PFSK-1 (cell line): ENCODE results near the gene APOBEC3G.

Source experiments
- FOXP2 ChIP-seq: optimal IDR thresholded peaks from 2 replicates; pipeline ENCODE3; 2011; ENCODE audit warnings: borderline replicate concordance, control low read depth, inconsistent platforms; ENCODE audit not compliant: insufficient read depth; ENCODE audit errors: extremely low read length, extremely low read depth
- POLR2AphosphoS5 ChIP-seq: IDR thresholded peaks from 2 replicates; pipeline ENCODE4 v1.6.1; 2012; ENCODE audit warnings: low read depth, mild to moderate bottlenecking, control low read depth, low read length, moderate library complexity
- SIN3A ChIP-seq: IDR thresholded peaks from 2 replicates; pipeline ENCODE4 v1.6.1; 2012; ENCODE audit warnings: mild to moderate bottlenecking, low read length, moderate library complexity, borderline replicate concordance; ENCODE audit not compliant: insufficient read depth
- TAF1 ChIP-seq: IDR thresholded peaks from 2 replicates; pipeline ENCODE4 v1.6.1; 2012; ENCODE audit warnings: low read length, control low read depth, borderline replicate concordance; ENCODE audit not compliant: insufficient read depth
- TF ChIP-seq, protein P1 (sequence below), 2 experiments: IDR thresholded peaks; 2 replicates each; pipeline versions ENCODE4 v1.6.1 to v1.8.0; 2011 to 2012; ENCODE audit warnings: low read depth in 2 of 2, low read length in 2 of 2, control low read depth in 1 of 2, inconsistent platforms in 1 of 2, mild to moderate bottlenecking in 1 of 2, moderate library complexity in 1 of 2; ENCODE audit not compliant: insufficient read depth in 1 of 2

Gene APOBEC3G

DNA sequence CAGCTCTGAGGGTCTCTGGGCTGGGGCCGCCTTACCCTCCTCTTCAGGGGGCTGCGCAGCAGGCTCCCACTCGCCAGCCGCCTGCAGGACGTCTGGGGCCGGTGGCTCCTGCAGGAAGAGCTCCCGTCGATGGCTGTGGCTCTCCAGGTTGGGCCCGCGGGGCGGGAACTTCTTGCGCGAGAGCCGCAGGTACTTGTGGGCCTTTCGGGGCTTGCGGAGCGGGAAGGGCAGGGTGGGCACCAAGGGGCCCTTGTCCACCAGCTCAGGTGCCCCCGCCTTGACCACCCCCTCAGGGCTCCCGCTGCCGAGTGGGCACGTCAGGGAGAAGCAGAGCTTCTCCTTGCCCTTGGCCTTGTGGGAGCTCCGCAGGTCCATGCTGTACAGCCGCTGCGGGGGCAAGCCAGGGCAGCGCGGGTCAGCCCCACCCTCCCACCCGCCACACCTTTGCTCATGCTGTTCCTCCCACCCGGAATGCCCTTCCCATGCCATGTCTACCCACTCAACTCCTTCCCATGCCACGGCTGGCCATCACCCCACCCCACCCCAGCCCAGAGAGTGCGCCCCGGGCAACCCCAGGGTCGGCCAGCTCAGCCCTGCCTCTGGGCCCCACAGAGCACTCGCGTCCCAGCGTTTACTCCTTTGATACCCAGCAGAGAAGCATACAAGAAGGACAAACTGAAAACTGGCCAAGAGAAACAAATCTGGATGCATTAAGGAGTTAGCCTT lies 57.5 kb downstream of the APOBEC3G start:
- no peak for TF ChIP-seq TAF1
- TF ChIP-seq, protein P1, sequence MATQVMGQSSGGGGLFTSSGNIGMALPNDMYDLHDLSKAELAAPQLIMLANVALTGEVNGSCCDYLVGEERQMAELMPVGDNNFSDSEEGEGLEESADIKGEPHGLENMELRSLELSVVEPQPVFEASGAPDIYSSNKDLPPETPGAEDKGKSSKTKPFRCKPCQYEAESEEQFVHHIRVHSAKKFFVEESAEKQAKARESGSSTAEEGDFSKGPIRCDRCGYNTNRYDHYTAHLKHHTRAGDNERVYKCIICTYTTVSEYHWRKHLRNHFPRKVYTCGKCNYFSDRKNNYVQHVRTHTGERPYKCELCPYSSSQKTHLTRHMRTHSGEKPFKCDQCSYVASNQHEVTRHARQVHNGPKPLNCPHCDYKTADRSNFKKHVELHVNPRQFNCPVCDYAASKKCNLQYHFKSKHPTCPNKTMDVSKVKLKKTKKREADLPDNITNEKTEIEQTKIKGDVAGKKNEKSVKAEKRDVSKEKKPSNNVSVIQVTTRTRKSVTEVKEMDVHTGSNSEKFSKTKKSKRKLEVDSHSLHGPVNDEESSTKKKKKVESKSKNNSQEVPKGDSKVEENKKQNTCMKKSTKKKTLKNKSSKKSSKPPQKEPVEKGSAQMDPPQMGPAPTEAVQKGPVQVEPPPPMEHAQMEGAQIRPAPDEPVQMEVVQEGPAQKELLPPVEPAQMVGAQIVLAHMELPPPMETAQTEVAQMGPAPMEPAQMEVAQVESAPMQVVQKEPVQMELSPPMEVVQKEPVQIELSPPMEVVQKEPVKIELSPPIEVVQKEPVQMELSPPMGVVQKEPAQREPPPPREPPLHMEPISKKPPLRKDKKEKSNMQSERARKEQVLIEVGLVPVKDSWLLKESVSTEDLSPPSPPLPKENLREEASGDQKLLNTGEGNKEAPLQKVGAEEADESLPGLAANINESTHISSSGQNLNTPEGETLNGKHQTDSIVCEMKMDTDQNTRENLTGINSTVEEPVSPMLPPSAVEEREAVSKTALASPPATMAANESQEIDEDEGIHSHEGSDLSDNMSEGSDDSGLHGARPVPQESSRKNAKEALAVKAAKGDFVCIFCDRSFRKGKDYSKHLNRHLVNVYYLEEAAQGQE (IDR thresholded peaks at IDR 0.05; ENCODE audit: insufficient read depth in 1 of 2, low read depth in 2 of 2, low read length in 2 of 2): no peak
- TF ChIP-seq POLR2AphosphoS5: no peak
- no peak for TF ChIP-seq SIN3A

DNA sequence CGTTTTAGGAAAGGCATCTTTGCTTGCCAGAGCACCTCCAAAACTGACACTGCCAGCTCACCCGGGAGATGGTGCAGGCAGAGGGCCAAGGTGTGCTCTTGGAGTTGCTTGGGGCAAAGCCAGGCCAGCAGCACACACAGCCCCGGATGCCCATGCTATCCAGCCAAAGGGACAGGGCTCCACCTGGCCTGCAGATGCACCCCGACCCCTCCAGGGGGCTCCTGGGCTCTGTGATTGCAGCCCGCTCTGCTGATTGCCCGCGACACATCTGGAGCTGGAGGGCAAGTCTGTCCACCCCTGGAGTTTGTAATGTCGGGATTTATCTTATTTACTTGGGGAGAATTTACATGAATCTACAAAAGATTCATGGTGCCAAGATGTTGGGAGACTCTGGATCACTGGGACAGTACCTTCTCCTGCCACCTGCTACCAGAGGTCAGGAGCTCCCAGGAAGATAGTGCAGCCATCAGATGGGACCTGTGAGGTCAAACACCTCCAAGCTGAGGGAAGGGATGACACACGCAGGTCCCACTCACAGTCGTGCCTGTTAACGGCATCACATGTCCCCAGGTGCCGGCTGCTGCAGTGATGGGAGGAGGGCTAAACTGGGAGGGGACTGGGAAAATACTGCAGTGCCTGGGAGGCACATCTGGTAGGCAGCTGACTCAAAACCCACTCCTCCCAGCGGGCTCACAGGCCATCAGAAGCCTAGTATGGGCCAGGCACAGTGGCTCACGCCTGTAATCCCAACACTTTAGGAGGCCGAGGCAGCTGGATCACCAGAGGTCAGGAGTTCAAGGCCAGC lies 58.2 kb downstream of the APOBEC3G start:
- no peak for TF ChIP-seq TAF1
- TF ChIP-seq FOXP2: no peak
- no peak for TF ChIP-seq SIN3A
- TF ChIP-seq, protein P1 (IDR thresholded peaks at IDR 0.05; ENCODE audit: insufficient read depth in 1 of 2, low read depth in 2 of 2, low read length in 2 of 2): no peak
- no peak for TF ChIP-seq POLR2AphosphoS5

DNA sequence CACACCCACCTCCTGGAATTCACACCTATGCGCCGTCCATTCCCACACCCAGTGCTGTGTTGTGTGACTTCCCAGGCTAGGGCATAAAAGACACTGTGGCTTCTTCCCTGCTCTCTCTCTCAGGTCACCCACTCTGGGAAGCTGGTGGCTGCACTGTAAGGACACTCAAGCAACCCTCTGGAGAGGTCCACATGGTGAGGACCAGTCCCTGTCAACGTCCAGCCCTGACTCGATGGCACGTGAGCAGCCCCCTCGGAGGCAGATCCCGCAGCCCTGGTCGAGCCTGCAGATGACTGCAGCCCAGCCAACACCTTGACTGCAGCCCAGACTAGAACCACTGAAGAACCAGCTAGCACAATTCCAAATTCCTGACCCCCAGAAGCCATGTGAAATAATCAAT lies 59.2 kb downstream of the APOBEC3G start:
- TF ChIP-seq, protein P1 (IDR thresholded peaks at IDR 0.05; ENCODE audit: insufficient read depth in 1 of 2, low read depth in 2 of 2, low read length in 2 of 2): no peak
- TF ChIP-seq POLR2AphosphoS5 (no peak), FOXP2 (no peak), SIN3A (no peak), TAF1 (no peak)
